ENCODE measurements around the gene PTGFRN.

PTGFRN gene

DNA sequence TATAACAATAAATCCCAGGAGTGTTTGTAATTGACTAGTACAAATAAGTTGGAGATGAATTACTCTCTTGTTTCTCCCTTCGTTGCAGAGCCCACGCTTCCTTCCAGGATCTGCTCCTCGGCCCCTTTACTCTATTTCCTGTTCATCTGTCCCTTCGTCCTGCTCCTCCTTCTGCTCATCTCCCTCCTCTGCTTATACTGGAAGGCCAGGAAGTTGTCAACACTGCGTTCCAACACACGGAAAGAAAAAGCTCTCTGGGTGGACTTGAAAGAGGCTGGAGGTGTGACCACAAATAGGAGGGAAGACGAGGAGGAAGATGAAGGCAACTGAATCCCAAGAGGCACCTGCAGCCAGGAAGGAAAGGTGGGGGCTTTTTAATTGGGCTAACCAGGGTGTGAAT lies 124.1 kb downstream of the PTGFRN start:
- TF ChIP-seq, protein P1, sequence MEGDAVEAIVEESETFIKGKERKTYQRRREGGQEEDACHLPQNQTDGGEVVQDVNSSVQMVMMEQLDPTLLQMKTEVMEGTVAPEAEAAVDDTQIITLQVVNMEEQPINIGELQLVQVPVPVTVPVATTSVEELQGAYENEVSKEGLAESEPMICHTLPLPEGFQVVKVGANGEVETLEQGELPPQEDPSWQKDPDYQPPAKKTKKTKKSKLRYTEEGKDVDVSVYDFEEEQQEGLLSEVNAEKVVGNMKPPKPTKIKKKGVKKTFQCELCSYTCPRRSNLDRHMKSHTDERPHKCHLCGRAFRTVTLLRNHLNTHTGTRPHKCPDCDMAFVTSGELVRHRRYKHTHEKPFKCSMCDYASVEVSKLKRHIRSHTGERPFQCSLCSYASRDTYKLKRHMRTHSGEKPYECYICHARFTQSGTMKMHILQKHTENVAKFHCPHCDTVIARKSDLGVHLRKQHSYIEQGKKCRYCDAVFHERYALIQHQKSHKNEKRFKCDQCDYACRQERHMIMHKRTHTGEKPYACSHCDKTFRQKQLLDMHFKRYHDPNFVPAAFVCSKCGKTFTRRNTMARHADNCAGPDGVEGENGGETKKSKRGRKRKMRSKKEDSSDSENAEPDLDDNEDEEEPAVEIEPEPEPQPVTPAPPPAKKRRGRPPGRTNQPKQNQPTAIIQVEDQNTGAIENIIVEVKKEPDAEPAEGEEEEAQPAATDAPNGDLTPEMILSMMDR (IDR thresholded peaks at IDR 0.05; ENCODE audit: low read depth, low read length, missing control alignments) = no peak
- DNase-seq (ENCODE audit: extremely low read depth, low read depth) = no peak
- no peak overlapping the region for H3K4me3 ChIP-seq (replicated peaks; ENCODE audit: low read depth, low read length)

DNA sequence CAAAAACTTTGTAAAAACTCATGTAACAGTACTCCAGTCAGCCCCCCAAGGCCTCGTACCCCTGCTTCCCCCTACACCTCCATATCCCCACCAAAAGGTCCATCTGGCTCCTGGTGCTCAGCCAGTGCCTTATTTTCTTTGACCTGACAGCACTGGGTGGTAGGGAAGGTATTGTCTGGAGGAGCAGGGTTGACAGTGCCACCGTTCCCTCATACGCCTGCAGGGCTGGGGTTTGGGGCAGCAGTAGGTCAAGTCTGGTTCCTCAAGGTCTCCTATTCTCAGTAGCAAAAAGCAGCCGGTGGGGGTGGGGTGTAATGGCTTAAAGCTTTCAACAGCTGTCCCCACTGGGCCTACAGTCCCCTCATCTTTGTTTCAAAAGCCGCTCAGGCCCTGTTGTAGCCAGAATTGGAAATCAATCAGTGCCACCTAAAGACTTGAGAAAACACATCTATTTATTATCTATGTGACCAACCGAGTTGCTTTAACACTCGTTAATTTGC lies 125.1 kb downstream of the PTGFRN start:
- DNase-seq (ENCODE audit: extremely low read depth, low read depth) = no peak
- TF ChIP-seq, protein P1 (IDR thresholded peaks at IDR 0.05; ENCODE audit: low read depth, low read length, missing control alignments) = no peak
- no peak overlapping the region for H3K4me3 ChIP-seq (replicated peaks; ENCODE audit: low read depth, low read length)

DNA sequence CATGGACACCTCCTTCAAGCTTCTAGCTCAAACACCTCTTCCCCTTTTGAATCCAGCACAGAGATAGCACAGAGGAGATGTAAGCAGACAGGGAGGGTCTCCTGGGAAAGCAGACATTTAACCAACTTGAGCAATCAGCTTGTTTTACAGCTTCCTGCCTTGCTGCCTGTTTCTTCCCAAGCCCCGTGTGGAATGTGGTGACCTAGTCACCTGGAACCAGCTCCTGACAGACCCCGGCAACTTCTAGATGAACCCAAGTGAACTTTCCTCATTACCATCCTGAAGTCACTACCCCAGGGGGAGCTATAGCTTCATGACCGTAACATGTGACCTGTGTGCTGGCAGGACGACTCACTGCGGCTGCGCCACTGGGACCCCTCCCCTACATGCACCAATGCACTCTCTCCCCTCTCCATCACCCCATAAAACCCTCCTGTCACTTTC lies 126.3 kb downstream of the PTGFRN start:
- DNase-seq (ENCODE audit: extremely low read depth, low read depth) = no peak
- H3K4me3 ChIP-seq (replicated peaks; ENCODE audit: low read depth, low read length) = no peak overlapping the region
- TF ChIP-seq, protein P1 (IDR thresholded peaks at IDR 0.05; ENCODE audit: low read depth, low read length, missing control alignments) = no peak

DNA sequence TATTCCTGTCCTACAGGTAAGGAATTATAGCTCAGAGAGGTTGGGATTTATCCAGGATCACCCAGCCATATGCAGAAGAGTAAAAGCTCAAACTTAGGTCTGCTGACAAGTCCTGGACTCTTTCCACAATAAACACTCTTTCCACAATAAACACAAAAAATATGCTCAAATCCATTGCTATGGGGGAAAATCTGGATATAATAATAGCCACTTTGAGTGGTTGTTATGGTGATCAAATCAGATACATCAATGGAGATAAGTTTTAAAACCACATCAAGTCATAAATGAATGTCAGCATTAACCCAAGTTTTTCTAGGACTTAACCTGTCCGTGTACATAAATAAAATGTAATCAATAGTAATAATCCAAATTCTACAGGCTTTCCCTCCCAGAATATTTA lies 128.1 kb downstream of the PTGFRN start:
- no peak for DNase-seq (ENCODE audit: extremely low read depth, low read depth)
- TF ChIP-seq, protein P1 (IDR thresholded peaks at IDR 0.05; ENCODE audit: low read depth, low read length, missing control alignments) = no peak

DNA sequence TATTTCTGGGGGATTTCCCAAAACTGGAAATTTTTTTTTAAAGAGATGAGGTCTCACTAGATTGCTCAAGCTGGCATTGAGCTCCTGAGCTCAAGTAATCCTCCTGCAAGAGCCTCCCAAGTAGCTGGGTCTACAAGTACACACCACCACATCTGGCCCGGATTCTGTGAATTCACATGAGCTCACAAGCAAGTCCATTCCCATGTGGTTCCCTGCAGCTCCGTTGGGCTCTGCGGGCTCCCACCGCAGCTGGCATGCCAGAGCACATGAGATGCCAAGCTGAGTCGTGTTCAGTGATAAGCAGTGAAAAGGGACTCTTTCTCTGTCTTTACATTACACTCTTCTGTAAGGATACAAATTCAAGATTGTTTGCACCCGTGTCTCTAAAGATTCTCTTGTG lies 128.5 kb downstream of the PTGFRN start:
- TF ChIP-seq, protein P1 (IDR thresholded peaks at IDR 0.05; ENCODE audit: low read depth, low read length, missing control alignments) = no peak
- no peak for DNase-seq (ENCODE audit: extremely low read depth, low read depth)
- H3K4me3 ChIP-seq (replicated peaks; ENCODE audit: low read depth, low read length) = no peak overlapping the region

More for the DNA sequence above, 128.1 kb downstream of the PTGFRN start:
- no peak overlapping the region for H3K4me3 ChIP-seq (replicated peaks; ENCODE audit: low read depth, low read length)
